Measurements from ENCODE around the gene DLG2. TPM values are rescaled to one million over a fixed set of nuclear protein-coding genes. Genes with fewer than 3 reads are reported as not detected.

DLG2 gene
- total and polyA plus RNA-seq, 2 of the 8 experiments (the other 6 are each of a cell fraction or from before 2014, with no cell fraction given), result 1.7 to 14.3 TPM

DNA sequence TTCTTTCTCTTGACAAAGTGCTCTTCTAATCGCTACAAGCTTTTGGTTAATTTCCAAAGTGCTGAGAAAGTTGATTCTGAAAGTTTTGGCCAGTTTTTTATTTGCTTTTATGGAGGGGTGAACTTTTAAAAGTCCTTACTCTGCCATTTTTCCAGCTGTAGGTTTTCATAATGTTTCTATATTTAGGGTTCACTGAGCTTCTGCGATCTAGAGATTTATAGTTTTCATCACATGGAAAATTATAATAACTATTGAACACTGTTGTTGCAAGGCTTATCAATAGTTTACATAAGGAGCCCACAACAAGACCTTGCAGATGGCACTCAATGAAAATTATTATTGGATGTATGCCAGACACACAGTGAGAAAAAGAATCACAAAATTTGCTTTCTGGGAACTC is 55.1 kb downstream of the DLG2 start (continued):
- TF ChIP-seq ATF2 (IDR thresholded peaks at IDR 0.05; ENCODE audit: low read length) (no peak), CREB1 (IDR thresholded peaks at IDR 0.05) (no peak), RFX5 (IDR thresholded peaks at IDR 0.05; ENCODE audit: borderline replicate concordance, low read depth, low read length) (no peak), RBBP5 (IDR thresholded peaks at IDR 0.05; ENCODE audit: borderline replicate concordance, low read depth, low read length) (no peak)
- TF ChIP-seq, protein P1, sequence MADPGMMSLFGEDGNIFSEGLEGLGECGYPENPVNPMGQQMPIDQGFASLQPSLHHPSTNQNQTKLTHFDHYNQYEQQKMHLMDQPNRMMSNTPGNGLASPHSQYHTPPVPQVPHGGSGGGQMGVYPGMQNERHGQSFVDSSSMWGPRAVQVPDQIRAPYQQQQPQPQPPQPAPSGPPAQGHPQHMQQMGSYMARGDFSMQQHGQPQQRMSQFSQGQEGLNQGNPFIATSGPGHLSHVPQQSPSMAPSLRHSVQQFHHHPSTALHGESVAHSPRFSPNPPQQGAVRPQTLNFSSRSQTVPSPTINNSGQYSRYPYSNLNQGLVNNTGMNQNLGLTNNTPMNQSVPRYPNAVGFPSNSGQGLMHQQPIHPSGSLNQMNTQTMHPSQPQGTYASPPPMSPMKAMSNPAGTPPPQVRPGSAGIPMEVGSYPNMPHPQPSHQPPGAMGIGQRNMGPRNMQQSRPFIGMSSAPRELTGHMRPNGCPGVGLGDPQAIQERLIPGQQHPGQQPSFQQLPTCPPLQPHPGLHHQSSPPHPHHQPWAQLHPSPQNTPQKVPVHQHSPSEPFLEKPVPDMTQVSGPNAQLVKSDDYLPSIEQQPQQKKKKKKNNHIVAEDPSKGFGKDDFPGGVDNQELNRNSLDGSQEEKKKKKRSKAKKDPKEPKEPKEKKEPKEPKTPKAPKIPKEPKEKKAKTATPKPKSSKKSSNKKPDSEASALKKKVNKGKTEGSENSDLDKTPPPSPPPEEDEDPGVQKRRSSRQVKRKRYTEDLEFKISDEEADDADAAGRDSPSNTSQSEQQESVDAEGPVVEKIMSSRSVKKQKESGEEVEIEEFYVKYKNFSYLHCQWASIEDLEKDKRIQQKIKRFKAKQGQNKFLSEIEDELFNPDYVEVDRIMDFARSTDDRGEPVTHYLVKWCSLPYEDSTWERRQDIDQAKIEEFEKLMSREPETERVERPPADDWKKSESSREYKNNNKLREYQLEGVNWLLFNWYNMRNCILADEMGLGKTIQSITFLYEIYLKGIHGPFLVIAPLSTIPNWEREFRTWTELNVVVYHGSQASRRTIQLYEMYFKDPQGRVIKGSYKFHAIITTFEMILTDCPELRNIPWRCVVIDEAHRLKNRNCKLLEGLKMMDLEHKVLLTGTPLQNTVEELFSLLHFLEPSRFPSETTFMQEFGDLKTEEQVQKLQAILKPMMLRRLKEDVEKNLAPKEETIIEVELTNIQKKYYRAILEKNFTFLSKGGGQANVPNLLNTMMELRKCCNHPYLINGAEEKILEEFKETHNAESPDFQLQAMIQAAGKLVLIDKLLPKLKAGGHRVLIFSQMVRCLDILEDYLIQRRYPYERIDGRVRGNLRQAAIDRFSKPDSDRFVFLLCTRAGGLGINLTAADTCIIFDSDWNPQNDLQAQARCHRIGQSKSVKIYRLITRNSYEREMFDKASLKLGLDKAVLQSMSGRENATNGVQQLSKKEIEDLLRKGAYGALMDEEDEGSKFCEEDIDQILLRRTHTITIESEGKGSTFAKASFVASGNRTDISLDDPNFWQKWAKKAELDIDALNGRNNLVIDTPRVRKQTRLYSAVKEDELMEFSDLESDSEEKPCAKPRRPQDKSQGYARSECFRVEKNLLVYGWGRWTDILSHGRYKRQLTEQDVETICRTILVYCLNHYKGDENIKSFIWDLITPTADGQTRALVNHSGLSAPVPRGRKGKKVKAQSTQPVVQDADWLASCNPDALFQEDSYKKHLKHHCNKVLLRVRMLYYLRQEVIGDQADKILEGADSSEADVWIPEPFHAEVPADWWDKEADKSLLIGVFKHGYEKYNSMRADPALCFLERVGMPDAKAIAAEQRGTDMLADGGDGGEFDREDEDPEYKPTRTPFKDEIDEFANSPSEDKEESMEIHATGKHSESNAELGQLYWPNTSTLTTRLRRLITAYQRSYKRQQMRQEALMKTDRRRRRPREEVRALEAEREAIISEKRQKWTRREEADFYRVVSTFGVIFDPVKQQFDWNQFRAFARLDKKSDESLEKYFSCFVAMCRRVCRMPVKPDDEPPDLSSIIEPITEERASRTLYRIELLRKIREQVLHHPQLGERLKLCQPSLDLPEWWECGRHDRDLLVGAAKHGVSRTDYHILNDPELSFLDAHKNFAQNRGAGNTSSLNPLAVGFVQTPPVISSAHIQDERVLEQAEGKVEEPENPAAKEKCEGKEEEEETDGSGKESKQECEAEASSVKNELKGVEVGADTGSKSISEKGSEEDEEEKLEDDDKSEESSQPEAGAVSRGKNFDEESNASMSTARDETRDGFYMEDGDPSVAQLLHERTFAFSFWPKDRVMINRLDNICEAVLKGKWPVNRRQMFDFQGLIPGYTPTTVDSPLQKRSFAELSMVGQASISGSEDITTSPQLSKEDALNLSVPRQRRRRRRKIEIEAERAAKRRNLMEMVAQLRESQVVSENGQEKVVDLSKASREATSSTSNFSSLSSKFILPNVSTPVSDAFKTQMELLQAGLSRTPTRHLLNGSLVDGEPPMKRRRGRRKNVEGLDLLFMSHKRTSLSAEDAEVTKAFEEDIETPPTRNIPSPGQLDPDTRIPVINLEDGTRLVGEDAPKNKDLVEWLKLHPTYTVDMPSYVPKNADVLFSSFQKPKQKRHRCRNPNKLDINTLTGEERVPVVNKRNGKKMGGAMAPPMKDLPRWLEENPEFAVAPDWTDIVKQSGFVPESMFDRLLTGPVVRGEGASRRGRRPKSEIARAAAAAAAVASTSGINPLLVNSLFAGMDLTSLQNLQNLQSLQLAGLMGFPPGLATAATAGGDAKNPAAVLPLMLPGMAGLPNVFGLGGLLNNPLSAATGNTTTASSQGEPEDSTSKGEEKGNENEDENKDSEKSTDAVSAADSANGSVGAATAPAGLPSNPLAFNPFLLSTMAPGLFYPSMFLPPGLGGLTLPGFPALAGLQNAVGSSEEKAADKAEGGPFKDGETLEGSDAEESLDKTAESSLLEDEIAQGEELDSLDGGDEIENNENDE (IDR thresholded peaks at IDR 0.05; ENCODE audit: insufficient replicate concordance, low read length), result no peak
- TF ChIP-seq, protein P2, sequence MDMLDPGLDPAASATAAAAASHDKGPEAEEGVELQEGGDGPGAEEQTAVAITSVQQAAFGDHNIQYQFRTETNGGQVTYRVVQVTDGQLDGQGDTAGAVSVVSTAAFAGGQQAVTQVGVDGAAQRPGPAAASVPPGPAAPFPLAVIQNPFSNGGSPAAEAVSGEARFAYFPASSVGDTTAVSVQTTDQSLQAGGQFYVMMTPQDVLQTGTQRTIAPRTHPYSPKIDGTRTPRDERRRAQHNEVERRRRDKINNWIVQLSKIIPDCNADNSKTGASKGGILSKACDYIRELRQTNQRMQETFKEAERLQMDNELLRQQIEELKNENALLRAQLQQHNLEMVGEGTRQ (IDR thresholded peaks at IDR 0.05; ENCODE audit: low read length), result no peak
